ENCODE results near the gene GLRX2.

The GLRX2 gene

DNA sequence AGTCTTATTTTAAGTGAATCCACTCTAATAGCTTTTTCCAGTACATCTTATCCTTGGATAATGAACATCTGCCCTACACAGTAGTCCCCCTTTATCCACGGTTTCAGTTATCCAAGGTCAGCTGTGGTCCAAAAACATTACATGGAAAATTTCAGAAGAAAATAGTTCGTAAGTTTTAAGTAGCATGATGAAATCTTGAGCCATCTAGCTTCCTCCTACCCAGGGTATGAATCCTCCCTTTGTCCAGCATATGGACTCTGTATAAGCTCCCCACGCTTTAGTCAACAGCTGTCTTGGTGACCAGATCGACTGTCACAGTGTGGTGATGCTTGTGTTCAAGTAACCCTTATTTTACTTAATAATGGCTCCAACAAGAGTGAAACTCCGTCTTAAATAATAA lies 2.6 kb downstream of the GLRX2 start:
- no peak overlapping the region for H3K4me3 ChIP-seq (ENCODE audit: low read length)
- no peak for DNase-seq (ENCODE audit: low read depth)
- no peak for TF ChIP-seq CTCF (conservative IDR thresholded peaks at IDR 0.05; ENCODE audit: low read length)

- H3K4me3 ChIP-seq (ENCODE audit: low read length), result no peak overlapping the region
- no peak for TF ChIP-seq CTCF (conservative IDR thresholded peaks at IDR 0.05; ENCODE audit: low read length)
- no peak for DNase-seq (ENCODE audit: low read depth)
These were observed 11.1 kb downstream of the GLRX2 start for GRCh38 chr1:193094112-193094511.

- no peak for DNase-seq (ENCODE audit: low read depth)
- no peak for TF ChIP-seq CTCF (conservative IDR thresholded peaks at IDR 0.05; ENCODE audit: low read length)
- H3K4me3 ChIP-seq (ENCODE audit: low read length), result no peak overlapping the region
These were observed 14.3 kb downstream of the GLRX2 start for GRCh38 chr1:193090865-193091264.

DNA sequence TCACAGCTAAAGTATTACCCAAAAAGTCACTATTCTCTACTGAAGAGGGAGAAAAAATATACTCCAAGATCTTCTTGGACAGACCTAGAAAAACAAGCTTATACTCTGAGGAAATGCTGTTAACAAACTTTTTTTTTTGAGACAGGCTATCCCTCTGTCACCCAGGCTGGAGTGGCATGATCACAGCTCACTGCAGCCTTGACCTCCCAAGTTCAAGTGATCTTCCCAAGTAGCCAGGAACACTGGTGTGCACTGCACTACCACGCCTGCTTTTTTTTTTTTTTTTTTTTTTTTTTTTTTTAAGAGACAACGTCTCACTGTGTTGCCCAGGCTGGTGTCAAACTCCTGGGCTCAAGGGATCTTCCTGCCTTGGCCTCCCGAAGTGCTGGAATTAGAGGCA lies 17.3 kb downstream of the GLRX2 start:
- TF ChIP-seq CTCF (conservative IDR thresholded peaks at IDR 0.05; ENCODE audit: low read length), result no peak
- no peak overlapping the region for H3K4me3 ChIP-seq (ENCODE audit: low read length)
- DNase-seq (ENCODE audit: low read depth), result no peak

DNA sequence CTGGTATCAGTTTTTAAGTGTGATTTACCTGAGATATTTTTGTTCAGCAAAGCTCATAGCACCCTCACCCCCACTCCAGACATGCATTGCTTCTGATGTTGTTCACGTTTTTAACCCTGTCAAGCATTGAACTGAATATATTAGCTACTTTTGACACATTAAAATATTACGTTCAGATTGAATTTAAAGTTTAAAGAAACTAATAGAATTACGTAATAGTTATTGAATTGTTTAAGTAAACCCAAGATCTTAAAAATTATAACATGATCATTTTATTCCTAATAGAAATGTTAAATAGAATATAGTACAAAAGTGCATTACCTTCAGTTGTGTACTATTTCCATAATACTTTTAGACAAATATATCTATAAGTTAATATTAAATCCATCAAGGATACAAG lies 18.9 kb downstream of the GLRX2 start:
- no peak for TF ChIP-seq CTCF (conservative IDR thresholded peaks at IDR 0.05; ENCODE audit: low read length)
- no peak for DNase-seq (ENCODE audit: low read depth)
- H3K4me3 ChIP-seq (ENCODE audit: low read length), result no peak overlapping the region

- DNase-seq (ENCODE audit: low read depth), result no peak
- no peak overlapping the region for H3K4me3 ChIP-seq (ENCODE audit: low read length)
- no peak for TF ChIP-seq CTCF (conservative IDR thresholded peaks at IDR 0.05; ENCODE audit: low read length)
These were observed 20.0 kb downstream of the GLRX2 start for GRCh38 chr1:193085263-193085662.

DNA sequence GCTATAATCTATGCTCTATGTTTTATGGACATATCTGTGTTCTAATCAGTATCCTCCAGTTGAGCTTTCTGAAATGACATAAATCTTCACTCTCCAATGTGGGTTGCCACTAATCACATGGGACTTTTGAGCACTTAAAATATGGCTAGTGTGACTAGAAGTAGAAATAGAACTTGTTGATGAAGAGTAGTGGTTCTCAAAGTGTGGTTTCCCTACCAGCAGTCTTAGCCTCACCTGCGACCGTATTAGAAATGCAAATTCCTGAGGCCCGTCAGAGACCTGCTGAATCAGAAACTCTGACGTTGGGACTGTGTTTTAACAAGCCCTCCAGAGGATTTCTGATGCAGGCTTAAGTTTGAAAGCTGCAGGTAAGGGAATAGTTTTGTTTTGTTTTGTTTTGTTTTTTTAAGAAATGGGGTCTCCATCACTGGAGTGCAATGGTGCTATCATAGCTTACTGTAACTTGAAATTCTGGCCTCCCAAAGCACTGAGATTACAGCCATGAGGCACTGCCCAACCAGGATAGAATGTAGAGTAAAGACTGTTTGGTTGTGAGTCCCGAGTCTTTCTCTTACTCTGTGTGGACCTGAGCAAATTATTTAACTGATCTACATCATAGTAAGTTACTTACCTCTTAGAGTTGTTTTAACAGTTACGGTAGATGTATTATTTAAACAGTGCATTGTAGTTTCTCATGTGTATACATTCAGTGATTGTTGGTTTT lies 21.7 kb downstream of the GLRX2 start:
- TF ChIP-seq CTCF (conservative IDR thresholded peaks at IDR 0.05; ENCODE audit: low read length), result no peak

More for the DNA sequence above, 21.7 kb downstream of the GLRX2 start:
- no peak for DNase-seq (ENCODE audit: low read depth)
- H3K4me3 ChIP-seq (ENCODE audit: low read length), result no peak overlapping the region
